Right atrium auricular region (tissue), 2 donors: ENCODE results near the gene PRADC1. TPM values are rescaled to one million over a fixed set of nuclear protein-coding genes. Genes with fewer than 3 reads are reported as not detected.
"Not testable (repeated sequence)": the region's sequence is repeated elsewhere in the genome, so short reads cannot be mapped to it uniquely, and the experiment has no call there.

Experiments used
- DNase-seq: peaks from one replicate; pipeline ENCODE4 v3.0.0-alpha.2; 2019; ENCODE audit warnings: low spot score
- H3K27ac ChIP-seq, 2 donors: fragments of 200-600 bp; sonication (generic); 1 replicate in 1 of 2; 2 replicates in 1 of 2; pipeline ENCODE4 v1.5.1; 2016 to 2019
- H3K27me3 ChIP-seq, 2 donors: fragments of 200-600 bp; sonication (generic); one replicate each; pipeline versions ENCODE4 v1.5.1 to v1.6.0; 2017 to 2019
- H3K36me3 ChIP-seq: fragments of 200-600 bp; sonication (generic); one replicate; pipeline ENCODE4 v1.5.1; 2016
- H3K4me1 ChIP-seq, 2 donors: fragments of 200-600 bp; sonication (generic); one replicate each; pipeline versions ENCODE4 v1.5.1 to v1.6.0; 2017 to 2019
- H3K4me3 ChIP-seq, 2 donors: fragments of 200-600 bp; sonication (generic); 1 replicate in 1 of 2; 2 replicates in 1 of 2; pipeline ENCODE4 v1.5.1; 2017 to 2019; ENCODE audit warnings: mild to moderate bottlenecking in 1 of 2, moderate library complexity in 1 of 2
- H3K9me3 ChIP-seq, 2 donors: fragments of 200-600 bp; sonication (generic); one replicate each; pipeline ENCODE4 v1.5.1; 2019
- total RNA-seq, 2 donors: library from RNA; depleted of rRNA; stranded (reverse); fragments of >200 nt; gene quantifications; one replicate each; pipeline ENCODE4 v1.1.0, GENCODE V29; 2016
- TF ChIP-seq, protein P1 (sequence below), 2 donors: fragments of 200-600 bp; sonication (generic); IDR thresholded peaks; one replicate each; pipeline ENCODE4 v1.5.1; 2019; ENCODE audit warnings: antibody characterized with exemption in 2 of 2

Gene PRADC1
- total RNA-seq, 2 donors from 2014 or later: 49.5 to 124 TPM

DNA sequence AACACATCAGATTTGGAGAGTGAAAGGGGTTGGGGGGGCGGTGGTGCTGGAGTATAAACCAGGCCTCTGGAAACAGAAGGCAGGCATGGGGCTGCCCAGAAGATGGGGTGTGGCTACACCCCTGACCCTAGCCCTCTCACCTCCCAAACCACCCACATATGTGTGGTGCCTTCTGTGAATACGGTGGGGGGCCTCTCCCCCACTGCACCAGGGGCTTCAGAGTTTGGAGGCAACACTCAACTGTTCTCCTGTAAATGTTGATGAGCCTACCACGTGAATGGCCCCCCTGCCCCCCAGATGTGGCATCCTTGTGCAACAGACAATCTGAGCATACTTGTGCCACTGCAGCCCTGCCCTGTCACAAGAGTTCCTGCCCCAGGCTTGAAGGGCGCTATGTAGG is 31.7 kb upstream of the PRADC1 start:
- DNase-seq: no peak
- Histone ChIP-seq H3K9me3 (no peaks in the 10 kb centered on the region), H3K36me3 (no peaks in the 10 kb centered on the region), H3K27me3 (peaks cover 0 to under 1% of the 10 kb centered on the region in 2 donors), H3K4me3 (no peak overlapping the region), H3K27ac (no peak overlapping the region), H3K4me1 (peaks cover 0 to 7% of the 10 kb centered on the region in 2 donors)
- TF ChIP-seq, protein P1, sequence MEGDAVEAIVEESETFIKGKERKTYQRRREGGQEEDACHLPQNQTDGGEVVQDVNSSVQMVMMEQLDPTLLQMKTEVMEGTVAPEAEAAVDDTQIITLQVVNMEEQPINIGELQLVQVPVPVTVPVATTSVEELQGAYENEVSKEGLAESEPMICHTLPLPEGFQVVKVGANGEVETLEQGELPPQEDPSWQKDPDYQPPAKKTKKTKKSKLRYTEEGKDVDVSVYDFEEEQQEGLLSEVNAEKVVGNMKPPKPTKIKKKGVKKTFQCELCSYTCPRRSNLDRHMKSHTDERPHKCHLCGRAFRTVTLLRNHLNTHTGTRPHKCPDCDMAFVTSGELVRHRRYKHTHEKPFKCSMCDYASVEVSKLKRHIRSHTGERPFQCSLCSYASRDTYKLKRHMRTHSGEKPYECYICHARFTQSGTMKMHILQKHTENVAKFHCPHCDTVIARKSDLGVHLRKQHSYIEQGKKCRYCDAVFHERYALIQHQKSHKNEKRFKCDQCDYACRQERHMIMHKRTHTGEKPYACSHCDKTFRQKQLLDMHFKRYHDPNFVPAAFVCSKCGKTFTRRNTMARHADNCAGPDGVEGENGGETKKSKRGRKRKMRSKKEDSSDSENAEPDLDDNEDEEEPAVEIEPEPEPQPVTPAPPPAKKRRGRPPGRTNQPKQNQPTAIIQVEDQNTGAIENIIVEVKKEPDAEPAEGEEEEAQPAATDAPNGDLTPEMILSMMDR (IDR thresholded peaks at IDR 0.05): no peak

DNA sequence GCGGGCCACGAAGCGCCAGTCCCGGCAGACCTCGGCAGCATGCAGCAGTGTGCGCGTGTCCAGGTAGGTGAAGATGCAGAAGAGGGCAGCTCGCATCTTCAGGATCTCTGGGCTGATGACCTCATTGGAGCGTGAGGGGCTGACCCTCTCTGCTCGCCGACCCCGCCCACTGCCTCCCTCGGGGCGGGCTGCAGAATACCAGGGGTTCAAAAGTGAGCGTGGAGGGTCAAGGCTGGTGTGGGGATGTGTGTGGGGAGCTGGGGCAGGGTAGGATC is 31.2 kb upstream of the PRADC1 start:
- Histone ChIP-seq H3K9me3 (no peaks in the 10 kb centered on the region), H3K4me3 (no peak overlapping the region), H3K27ac (no peak overlapping the region), H3K4me1 (peaks cover 0 to 7% of the 10 kb centered on the region in 2 donors), H3K27me3 (no peaks in the 10 kb centered on the region), H3K36me3 (no peaks in the 10 kb centered on the region)
- TF ChIP-seq, protein P1 (IDR thresholded peaks at IDR 0.05): no peak
- DNase-seq: no peak

DNA sequence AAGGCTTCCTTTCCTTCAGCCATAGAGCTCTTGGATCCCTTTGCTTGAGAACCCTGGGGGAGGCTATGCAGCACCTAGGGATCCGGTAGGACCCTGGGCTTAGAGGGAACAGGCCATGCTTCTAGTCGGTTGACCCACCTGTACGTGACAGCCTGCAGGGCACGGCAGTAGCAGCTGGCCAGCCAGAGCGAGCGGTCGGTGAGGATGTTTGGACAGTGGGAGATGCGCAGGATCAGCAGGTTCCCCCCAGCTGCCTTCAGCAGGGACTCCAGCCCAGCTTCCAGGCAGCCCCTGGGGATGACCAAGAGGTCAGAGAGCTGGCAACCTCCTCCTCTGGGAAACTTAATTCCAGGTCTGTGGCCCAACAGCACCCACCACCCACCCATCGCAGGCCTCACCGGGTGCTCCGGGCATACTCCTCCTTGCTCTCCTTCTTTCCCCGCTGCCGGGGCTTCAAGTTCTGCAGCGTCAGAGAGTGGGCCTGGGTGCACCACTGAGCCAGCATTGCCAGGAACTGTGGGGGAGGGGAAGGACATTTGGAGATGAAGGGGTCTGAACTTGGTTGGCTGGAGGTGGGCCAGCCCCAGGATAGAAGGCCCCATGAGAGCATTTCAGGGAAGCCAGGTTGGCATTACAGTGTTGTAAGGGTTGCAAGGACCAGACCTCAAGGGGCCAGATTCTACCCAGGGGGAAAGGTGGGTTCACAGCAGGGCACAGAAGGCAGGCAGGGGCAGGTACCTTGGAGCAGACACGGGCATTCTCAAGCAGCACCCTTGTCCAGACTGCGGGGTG is 30.7 kb upstream of the PRADC1 start:
- DNase-seq: no peak
- no peaks in the 10 kb centered on the region for H3K36me3 ChIP-seq
- no peak overlapping the region for H3K4me3 ChIP-seq
- TF ChIP-seq, protein P1 (IDR thresholded peaks at IDR 0.05): no peak
- H3K27me3 ChIP-seq: no peaks in the 10 kb centered on the region
- peaks cover 0 to 3% of the 10 kb centered on the region in 2 donors for H3K4me1 ChIP-seq
- H3K9me3 ChIP-seq: no peaks in the 10 kb centered on the region
- H3K27ac ChIP-seq: no peak overlapping the region

DNA sequence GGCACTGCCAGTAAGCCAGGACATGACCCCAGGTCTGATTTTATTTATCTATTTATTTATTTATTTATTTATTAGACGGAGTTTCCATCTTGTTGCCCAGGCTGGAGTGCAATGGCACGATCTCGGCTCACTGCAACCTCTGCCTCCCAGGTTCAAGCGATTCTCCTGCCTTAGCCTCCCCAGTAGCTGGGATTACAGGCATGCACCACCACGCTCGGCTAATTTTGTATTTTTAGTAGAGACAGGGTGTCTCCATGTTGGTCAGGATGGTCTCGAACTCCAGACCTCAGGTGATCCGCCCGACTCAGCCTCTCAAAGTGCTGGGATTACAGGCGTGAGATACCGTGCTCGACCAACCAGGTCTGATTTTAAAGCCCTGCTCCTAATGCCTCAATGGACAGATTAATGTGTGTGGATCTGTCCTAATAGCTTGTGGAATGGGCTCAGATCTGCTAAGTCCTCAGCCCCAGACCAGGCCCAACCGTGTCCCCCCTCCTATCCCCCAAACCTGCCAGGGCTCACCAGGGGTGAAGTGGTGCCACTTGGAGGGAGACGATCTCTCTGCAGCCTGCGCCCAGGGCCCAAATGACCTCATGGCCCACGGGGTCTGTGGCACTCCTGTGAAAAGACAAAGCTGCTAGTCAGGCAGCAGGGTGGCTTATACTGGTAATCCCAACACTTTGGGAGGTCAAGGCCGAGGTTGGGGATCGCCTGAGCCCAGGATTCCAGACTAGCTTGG is 29.8 kb upstream of the PRADC1 start:
- not testable (repeated sequence) for DNase-seq, H3K4me1 ChIP-seq, H3K27me3 ChIP-seq, H3K36me3 ChIP-seq, H3K27ac ChIP-seq, H3K9me3 ChIP-seq, H3K4me3 ChIP-seq

DNA sequence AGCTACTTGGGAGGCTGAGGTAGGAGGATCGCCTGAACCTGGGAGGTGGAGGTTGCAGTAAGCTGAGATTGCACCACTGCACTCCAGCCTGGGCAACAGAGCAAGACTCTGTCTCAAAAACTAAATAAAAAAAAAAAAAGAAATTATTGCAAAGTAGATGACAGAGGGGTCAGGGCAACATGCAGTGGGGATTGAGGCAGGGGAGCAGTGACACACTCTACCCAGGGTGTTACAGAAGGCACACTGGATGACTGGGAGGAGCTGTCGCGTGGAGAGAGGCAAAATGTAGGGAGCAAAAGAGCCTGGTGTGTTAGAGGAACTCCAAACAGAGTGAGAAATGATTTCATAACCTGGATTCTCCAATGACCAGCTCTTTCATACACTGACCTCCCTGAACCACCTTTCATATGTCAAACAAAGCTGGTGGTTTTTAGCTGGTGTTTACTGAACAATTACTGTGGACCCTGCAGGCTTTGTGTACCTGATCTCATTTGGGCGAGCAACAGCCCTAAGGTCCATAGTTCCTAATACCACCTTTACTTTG is 29.1 kb upstream of the PRADC1 start:
- no peaks in the 10 kb centered on the region for H3K4me1 ChIP-seq
- TF ChIP-seq, protein P1 (IDR thresholded peaks at IDR 0.05): no peak
- H3K27me3 ChIP-seq: no peaks in the 10 kb centered on the region
- DNase-seq: no peak
- no peak overlapping the region for H3K27ac ChIP-seq
- no peak overlapping the region for H3K4me3 ChIP-seq
- H3K9me3 ChIP-seq: no peaks in the 10 kb centered on the region
- no peaks in the 10 kb centered on the region for H3K36me3 ChIP-seq

DNA sequence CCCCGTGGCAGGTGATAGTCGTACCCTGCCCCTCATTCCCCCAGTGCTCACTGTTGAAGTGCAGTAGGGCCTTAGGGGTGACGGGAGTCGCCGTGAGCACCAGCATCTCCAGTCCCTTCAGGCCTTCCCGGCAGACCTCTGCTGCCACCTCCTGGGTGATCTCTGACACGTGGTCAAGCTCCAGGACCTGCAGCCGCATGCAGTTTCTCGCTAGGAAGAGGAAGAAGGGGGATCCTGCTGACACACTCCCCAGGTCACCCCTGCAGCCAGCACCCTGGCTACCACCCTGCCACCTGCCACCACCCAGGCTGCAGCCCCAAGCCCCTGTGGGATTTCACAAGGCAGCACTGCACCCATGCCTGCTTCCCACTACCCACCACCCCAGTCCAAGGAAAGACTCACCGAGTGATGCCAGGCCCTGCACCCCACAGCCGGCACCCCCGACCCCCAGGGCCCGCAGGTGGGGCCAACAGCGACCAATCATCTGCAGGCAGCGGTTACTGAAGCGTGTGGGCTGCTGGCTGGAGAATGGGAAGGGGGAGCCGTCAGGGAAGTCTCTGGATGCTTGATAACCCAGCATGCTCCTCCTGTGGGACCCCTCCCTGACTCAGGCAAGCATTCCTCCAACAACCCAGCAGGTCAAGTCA is 27.4 kb upstream of the PRADC1 start:
- no peak overlapping the region for H3K4me3 ChIP-seq
- TF ChIP-seq, protein P1 (IDR thresholded peaks at IDR 0.05): peak in 1 of 2 donors; percentile 56
- no peak for DNase-seq

More for the DNA sequence above, 27.4 kb upstream of the PRADC1 start:
- no peaks in the 10 kb centered on the region for H3K9me3 ChIP-seq
- no peaks in the 10 kb centered on the region for H3K4me1 ChIP-seq
- no peaks in the 10 kb centered on the region for H3K27me3 ChIP-seq
- no peaks in the 10 kb centered on the region for H3K36me3 ChIP-seq
- no peak overlapping the region for H3K27ac ChIP-seq
